Glutamatergic neuron (in vitro differentiated cells): Measurements from ENCODE around the gene HOXC12. TPM values are rescaled to one million over a fixed set of nuclear protein-coding genes. Genes with fewer than 3 reads are reported as not detected.

Experiments used
- DNase-seq: peaks from one replicate; pipeline ENCODE4 v3.0.0; 2022
- H3K27ac Mint-ChIP-seq: one replicate; pipeline ENCODE4 v1.8.0; 2020; ENCODE audit warnings: mild to moderate bottlenecking, mixed read lengths, inconsistent platforms; ENCODE audit not compliant: unreplicated experiment
- H3K27me3 Mint-ChIP-seq: one replicate; pipeline ENCODE4 v1.8.0; 2020; ENCODE audit warnings: mild to moderate bottlenecking, moderate library complexity, mixed read lengths, inconsistent platforms; ENCODE audit not compliant: unreplicated experiment
- H3K36me3 Mint-ChIP-seq: one replicate; pipeline ENCODE4 v1.8.0; 2020; ENCODE audit warnings: mild to moderate bottlenecking, mixed read lengths, inconsistent platforms; ENCODE audit not compliant: unreplicated experiment
- H3K4me1 Mint-ChIP-seq: one replicate; pipeline ENCODE4 v1.8.0; 2020; ENCODE audit warnings: mild to moderate bottlenecking, low read depth, mixed read lengths, inconsistent platforms; ENCODE audit not compliant: unreplicated experiment
- H3K4me3 Mint-ChIP-seq: one replicate; pipeline ENCODE4 v1.8.0; 2020; ENCODE audit warnings: mild to moderate bottlenecking, mixed read lengths, inconsistent platforms; ENCODE audit not compliant: unreplicated experiment
- H3K9me3 Mint-ChIP-seq: one replicate; pipeline ENCODE4 v1.8.0; 2020; ENCODE audit warnings: mild to moderate bottlenecking, moderate library complexity, mixed read lengths, inconsistent platforms; ENCODE audit not compliant: unreplicated experiment
- total RNA-seq: library from RNA; stranded (reverse); fragmentation: NEBNext Ultra II Directional; extraction: Animal tissue kit (Norgen Biotek cat#: 25700); gene quantifications from one replicate; pipeline ENCODE4 v1.2.1, GENCODE V29; 2021; ENCODE audit not compliant: unreplicated experiment
- TF ChIP-seq, protein P1 (sequence below): fragments of 200-600 bp; sonication (generic); IDR thresholded peaks from one replicate; pipeline ENCODE4 v1.5.0; 2021; ENCODE audit not compliant: partially characterized antibody, unreplicated experiment

Gene HOXC12
- total RNA-seq, 1 donor from 2014 or later, result not detected

DNA sequence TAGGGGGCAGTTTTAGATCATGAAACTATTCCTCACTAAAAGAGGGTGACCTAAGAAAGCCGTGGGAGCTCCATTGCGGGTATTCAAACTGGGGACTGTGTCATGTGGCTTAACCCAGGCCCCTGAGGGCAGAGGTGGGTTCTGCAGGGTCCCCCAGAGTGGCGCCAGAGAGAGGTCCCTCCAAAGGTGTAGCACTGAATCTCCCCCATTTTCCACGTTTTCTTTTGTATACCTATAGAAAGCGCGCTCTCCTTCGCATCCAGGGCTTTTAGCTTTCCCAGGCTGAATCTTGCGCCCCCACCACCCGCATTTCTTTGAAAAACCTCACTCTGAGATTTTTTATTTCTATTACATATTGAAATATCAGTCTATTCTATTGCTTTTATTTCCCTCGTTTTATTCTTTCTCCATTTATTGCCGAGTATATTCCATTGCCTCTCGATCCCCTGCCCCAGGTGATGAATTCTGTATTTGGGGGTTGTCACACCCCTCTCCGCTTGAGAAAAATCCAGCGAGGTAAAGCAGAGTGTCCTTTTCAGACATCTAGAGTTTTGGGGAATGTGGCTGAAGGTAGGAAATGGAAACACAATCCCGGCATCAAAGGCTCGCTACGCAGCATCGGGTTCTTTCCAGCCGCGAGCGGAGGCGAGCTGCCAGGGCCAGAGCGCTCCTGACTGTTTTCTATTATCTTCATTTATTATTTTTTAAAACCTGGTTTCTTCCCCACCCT, 16.9 kb upstream of the HOXC12 start:
- Mint-ChIP-seq H3K36me3 (no peaks in the 10 kb centered on the region), H3K27ac (no peak overlapping the region), H3K27me3 (peaks cover 46% of the 10 kb centered on the region), H3K9me3 (peaks cover 2% of the 10 kb centered on the region), H3K4me1 (peaks cover 1% of the 10 kb centered on the region), H3K4me3 (peak overlapping the region; percentile 70)
- DNase-seq, result no peak
- TF ChIP-seq, protein P1, sequence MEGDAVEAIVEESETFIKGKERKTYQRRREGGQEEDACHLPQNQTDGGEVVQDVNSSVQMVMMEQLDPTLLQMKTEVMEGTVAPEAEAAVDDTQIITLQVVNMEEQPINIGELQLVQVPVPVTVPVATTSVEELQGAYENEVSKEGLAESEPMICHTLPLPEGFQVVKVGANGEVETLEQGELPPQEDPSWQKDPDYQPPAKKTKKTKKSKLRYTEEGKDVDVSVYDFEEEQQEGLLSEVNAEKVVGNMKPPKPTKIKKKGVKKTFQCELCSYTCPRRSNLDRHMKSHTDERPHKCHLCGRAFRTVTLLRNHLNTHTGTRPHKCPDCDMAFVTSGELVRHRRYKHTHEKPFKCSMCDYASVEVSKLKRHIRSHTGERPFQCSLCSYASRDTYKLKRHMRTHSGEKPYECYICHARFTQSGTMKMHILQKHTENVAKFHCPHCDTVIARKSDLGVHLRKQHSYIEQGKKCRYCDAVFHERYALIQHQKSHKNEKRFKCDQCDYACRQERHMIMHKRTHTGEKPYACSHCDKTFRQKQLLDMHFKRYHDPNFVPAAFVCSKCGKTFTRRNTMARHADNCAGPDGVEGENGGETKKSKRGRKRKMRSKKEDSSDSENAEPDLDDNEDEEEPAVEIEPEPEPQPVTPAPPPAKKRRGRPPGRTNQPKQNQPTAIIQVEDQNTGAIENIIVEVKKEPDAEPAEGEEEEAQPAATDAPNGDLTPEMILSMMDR, result no peak

DNA sequence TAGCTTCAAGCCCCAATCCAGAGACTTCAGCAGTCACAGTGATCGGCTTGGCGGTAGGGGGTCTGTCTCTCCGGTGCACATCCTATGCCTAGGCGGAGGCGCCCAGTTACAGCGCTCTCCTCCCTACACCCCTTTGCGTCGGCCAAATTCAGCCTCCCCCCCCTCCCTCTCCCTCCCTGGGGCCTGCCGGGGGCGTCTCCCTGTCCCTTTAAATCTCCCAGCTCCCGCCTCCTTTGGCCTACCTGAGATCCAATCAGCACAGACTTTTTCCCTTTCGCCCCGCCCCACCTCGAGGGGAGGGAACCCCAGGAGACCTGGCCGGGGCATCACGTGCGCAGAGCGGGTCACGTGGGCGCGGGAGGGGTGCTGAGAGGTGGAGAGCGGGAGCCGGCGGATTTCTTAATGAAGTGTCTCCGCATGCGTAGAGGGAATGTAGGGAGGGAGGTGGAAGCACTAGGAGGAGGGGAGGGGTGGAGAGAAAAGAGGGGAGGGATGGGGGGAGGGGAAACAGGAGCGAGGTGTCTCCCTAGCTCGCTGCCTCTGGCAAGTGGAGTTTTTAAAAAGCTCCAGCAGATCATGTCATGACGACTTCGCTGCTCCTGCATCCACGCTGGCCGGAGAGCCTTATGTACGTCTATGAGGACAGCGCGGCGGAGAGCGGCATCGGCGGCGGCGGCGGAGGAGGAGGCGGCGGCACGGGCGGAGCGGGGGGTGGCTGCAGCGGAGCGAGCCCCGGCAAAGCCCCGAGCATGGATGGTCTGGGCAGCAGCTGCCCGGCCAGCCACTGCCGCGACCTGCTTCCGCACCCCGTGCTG, 16.2 kb upstream of the HOXC12 start, which contains the start of gene HOXC13:
Gene HOXC13, plus strand, starts transcription at position 506 of the 815 bp plus-strand sequence. Its CDS starts 76 bp downstream, at position 582.
- DNase-seq, result peak; percentile 90
- H3K9me3 Mint-ChIP-seq, result peaks cover 2% of the 10 kb centered on the region
- TF ChIP-seq, protein P1, result no peak
- no peaks in the 10 kb centered on the region for H3K36me3 Mint-ChIP-seq
- H3K27ac Mint-ChIP-seq, result no peak within 1 kb of the TSS
- peaks cover 1% of the 10 kb centered on the region for H3K4me1 Mint-ChIP-seq
- H3K27me3 Mint-ChIP-seq, result peaks cover 48% of the 10 kb centered on the region
- peak within 1 kb of the TSS; percentile 70 for H3K4me3 Mint-ChIP-seq

DNA sequence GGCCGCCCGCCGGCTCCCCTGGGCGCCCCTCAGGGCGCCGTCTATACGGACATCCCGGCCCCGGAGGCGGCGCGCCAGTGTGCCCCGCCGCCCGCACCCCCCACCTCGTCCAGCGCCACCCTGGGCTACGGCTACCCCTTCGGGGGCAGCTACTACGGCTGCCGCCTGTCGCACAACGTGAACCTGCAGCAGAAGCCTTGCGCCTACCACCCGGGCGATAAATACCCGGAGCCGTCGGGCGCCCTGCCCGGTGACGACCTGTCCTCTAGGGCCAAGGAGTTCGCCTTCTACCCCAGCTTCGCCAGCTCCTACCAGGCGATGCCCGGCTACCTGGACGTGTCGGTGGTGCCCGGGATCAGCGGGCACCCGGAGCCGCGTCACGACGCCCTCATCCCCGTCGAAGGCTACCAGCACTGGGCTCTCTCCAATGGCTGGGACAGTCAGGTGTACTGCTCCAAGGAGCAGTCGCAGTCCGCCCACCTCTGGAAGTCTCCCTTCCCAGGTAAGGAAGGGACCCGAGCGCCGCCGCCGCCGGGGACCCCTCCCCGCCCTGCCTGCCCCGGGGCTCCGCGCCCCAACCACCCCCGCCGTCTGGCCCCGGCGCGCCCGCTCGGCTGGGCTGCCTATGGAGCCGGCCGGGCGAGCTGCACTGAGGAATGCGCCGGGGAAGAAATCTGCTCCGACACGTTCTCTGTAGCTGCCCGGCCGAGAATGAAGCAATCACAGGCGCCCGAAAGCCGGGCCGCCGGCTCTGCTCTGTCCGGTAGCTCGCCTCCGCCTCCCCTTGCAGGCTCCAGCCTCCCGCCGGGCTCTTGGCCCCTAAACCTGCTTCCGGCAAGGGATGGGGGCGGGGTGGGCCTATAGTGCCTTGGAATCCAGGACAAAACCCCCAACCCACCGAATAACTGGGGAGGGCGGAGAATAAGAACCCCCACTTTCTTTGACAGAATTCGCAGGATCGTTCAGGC, 15.3 kb upstream of the HOXC12 start:
- H3K27ac Mint-ChIP-seq, result no peak overlapping the region
- H3K27me3 Mint-ChIP-seq, result peaks cover 54% of the 10 kb centered on the region
- TF ChIP-seq, protein P1, result no peak
- peaks cover 1% of the 10 kb centered on the region for H3K4me1 Mint-ChIP-seq
- DNase-seq, result no peak
- H3K4me3 Mint-ChIP-seq, result no peak overlapping the region
- peaks cover 2% of the 10 kb centered on the region for H3K9me3 Mint-ChIP-seq
- no peaks in the 10 kb centered on the region for H3K36me3 Mint-ChIP-seq

DNA sequence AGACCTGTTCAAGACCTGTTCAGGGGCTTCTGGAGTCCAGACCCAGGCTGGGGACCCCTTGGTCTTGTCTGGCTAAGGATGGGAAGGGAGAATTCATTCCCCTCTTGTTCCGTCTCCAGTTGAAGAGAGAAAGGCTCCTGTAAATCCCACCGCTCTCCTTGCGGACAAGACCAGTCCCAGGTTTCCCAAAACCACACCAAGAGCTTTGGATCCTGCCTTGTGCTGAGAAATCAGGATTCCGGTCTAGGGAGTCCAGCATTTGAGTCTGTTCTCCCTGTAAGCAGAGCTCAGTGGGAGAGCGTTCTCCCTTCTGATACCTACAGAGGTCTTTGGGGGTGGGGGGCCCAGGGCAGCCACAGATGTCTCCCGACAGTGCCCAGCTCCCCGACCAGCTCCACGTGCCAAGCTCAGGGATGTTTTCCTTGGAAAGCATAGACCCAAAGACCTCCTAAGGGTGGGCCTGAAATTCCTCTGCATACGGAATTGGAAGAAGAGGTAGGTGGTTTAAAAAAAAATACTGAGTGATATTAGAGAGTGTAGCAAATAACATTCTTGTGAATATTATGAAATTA, 14.2 kb upstream of the HOXC12 start:
- Mint-ChIP-seq H3K4me1 (no peaks in the 10 kb centered on the region), H3K27ac (no peak overlapping the region), H3K9me3 (peaks cover 2% of the 10 kb centered on the region), H3K27me3 (peaks cover 50% of the 10 kb centered on the region), H3K4me3 (no peak overlapping the region), H3K36me3 (no peaks in the 10 kb centered on the region)
- no peak for DNase-seq
- TF ChIP-seq, protein P1, result no peak
